Common myeloid progenitor, CD34-positive (primary cell): Measurements from ENCODE around the gene S100A8.
A peak's percentile ranks its signal among the peaks of the same experiment; 100 is the strongest.
"Not testable (repeated sequence)": the region's sequence is repeated elsewhere in the genome, so short reads cannot be mapped to it uniquely, and the experiment has no call there.

ENCODE experiments used
- CTCF ChIA-PET: fragments of 350-600 bp; sonication (Branson Sonifier 250); formaldehyde crosslinking; loops from one replicate; lab custom pipeline; 2021; ENCODE audit warnings: antibody characterized with exemption; lab: Charles Lee
- POLR2A ChIA-PET: fragments of 350-600 bp; sonication (Branson Sonifier 250); formaldehyde crosslinking; loops from one replicate; lab custom pipeline; 2021; ENCODE audit warnings: antibody characterized with exemption; lab: Charles Lee
- DNase-seq, 3 donors: peaks; one replicate each; pipeline versions ENCODE4 v3.0.0 to v3.0.0-alpha.2; 2013
- H3K27ac ChIP-seq, 2 experiments: 1 replicate in 1 of 2; 2 replicates in 1 of 2; pipeline ENCODE4 v1.7.0; 2013; ENCODE audit warnings: inconsistent platforms in 2 of 2, low read length in 2 of 2, mild to moderate bottlenecking in 2 of 2, low read depth in 1 of 2, moderate library complexity in 1 of 2; ENCODE audit not compliant: severe bottlenecking in 2 of 2, insufficient read depth in 1 of 2, poor library complexity in 1 of 2
- H3K27me3 ChIP-seq, 5 experiments: replicated peaks in 2 of 5; 1 replicate in 3 of 5; 2 replicates in 2 of 5; pipeline versions ENCODE4 v1.6.1 to v1.7.0; 2013; ENCODE audit warnings: low read length in 4 of 5, mild to moderate bottlenecking in 2 of 5, moderate library complexity in 2 of 5, inconsistent platforms in 1 of 5; ENCODE audit not compliant: insufficient read depth in 5 of 5, control insufficient read depth in 4 of 5
- H3K36me3 ChIP-seq, 4 experiments: 1 replicate in 2 of 4; 2 replicates in 2 of 4; pipeline versions ENCODE4 v1.6.1 to v1.7.0; 2013; ENCODE audit warnings: low read length in 3 of 4, control low read depth in 1 of 4, mild to moderate bottlenecking in 1 of 4; ENCODE audit not compliant: control insufficient read depth in 4 of 4, insufficient read depth in 4 of 4
- H3K4me1 ChIP-seq, 4 experiments: 1 replicate in 3 of 4; 2 replicates in 1 of 4; pipeline versions ENCODE4 v1.6.1 to v1.7.1; 2013; ENCODE audit warnings: low read length in 3 of 4, mild to moderate bottlenecking in 3 of 4, control low read depth in 1 of 4, inconsistent platforms in 1 of 4, moderate library complexity in 1 of 4; ENCODE audit not compliant: control insufficient read depth in 4 of 4, insufficient read depth in 4 of 4; ENCODE audit errors: control extremely low read depth in 1 of 4
- H3K4me3 ChIP-seq, 7 experiments: 1 replicate in 4 of 7; 2 replicates in 3 of 7; pipeline versions ENCODE4 v1.5.1 to v1.7.0; 2013; ENCODE audit warnings: mild to moderate bottlenecking in 7 of 7, low read length in 6 of 7, moderate library complexity in 6 of 7, inconsistent platforms in 2 of 7, low read depth in 2 of 7, control low read depth in 1 of 7; ENCODE audit not compliant: insufficient read depth in 4 of 7, control insufficient read depth in 1 of 7; ENCODE audit errors: extremely low read depth in 1 of 7
- H3K9me3 ChIP-seq, 5 experiments: 1 replicate in 4 of 5; 2 replicates in 1 of 5; pipeline versions ENCODE4 v1.6.1 to v1.7.1; 2013; ENCODE audit warnings: low read length in 4 of 5, mild to moderate bottlenecking in 2 of 5, inconsistent platforms in 1 of 5, low read depth in 1 of 5, moderate library complexity in 1 of 5; ENCODE audit not compliant: control insufficient read depth in 4 of 5, insufficient read depth in 2 of 5; ENCODE audit errors: control extremely low read depth in 1 of 5
- WGBS: methylation state at CpG from one replicate; pipeline ENCODE4 v1.1.5; 2013; ENCODE audit not compliant: insufficient coverage; 5-methylcytosine and 5-hydroxymethylcytosine counted together

Gene S100A8

DNA sequence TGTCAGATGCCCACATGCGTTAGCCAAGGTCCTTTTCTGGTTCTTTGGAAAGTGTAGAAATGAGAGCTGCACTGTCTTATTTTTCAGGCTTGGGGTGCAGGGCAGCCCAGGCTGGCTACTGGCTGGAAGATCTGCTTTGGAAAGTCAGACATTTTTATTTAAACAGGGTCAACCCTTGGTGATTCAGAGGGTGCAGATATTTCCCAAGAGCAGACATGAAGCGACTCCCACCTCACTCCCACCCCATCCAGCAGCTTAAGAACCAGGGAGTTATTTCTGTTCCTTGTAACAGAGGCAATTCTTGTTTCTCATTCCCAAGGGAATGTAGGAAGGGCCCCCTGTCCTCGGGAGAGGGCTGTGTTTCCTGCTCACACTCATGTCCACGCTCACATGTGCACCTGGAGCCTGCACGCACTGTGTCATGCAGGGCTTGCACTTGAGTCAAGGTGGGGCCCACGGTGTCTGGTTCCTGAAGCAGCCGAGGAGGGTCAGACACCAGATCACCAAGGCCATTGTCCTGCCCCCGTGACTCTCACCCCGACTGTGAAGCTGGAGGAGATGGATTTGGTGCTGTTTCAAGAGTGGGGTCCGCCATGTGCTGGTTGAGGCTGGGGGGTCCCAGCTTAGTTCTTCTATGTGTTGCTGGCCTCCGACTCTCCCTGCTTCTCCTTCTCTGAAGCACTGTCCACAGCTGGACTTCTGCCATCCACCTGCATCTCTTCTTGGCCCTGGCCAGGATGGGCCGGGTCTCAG is 26.4 kb upstream of the S100A8 start:
- no peaks in the 10 kb centered on the region for H3K36me3 ChIP-seq
- no peak for DNase-seq
- CTCF ChIA-PET = no interaction called here
- 91% methylated on average over 10 of the region's 12 CpGs for WGBS
- H3K27me3 ChIP-seq = peaks cover 0 to 14% (median 0%) of the 10 kb centered on the region in 5 experiments
- H3K4me3 ChIP-seq = no peak overlapping the region
- POLR2A ChIA-PET = no interaction called here
- no peaks in the 10 kb centered on the region for H3K4me1 ChIP-seq
- no peaks in the 10 kb centered on the region for H3K9me3 ChIP-seq
- H3K27ac ChIP-seq = no peak overlapping the region

DNA sequence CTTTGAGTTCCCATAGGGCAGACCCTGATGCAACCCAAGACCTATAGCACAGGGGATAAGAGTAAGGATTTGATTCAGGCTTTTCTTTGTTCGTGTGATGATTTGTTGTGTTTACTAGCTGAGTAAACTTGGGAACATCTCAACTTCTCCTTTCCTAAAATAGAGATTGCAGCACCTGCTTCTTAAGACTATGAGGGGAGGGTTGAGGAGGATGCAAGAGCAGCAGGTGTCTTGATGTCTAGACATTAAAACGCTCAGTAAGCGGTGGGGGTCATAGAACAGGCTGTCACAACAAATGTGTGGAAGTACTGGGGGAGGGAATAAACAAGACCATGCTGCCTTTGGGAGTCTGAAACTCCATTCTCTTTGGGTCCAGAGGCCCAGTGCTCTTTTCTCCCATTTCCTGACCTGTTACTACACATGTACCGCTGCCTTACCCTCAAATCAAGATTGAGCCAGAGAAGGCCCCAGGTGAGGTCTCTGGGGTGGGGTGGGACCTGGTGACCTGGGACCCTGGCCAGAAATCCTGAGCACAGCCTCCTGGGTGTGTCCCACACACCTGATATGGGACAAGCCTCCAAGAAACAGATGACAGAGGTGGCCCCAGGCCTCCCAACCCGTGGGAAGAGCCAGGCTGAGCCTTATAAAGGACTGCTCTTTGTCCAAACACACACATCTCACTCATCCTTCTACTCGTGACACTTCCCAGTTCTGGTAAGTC is 25.1 kb upstream of the S100A8 start, which contains the start of gene S100A7A:
Gene S100A7A (plus strand): TSS at position 671 of the 721 bp plus-strand sequence. CDS start 1,563 bp downstream, outside the sequence.
- Histone ChIP-seq H3K27me3 (peaks cover 0 to 14% (median 0%) of the 10 kb centered on the region in 5 experiments), H3K36me3 (no peaks in the 10 kb centered on the region), H3K4me1 (no peaks in the 10 kb centered on the region), H3K27ac (no peak within 1 kb of the TSS), H3K9me3 (no peaks in the 10 kb centered on the region), H3K4me3 (no peak within 1 kb of the TSS)
- POLR2A ChIA-PET = no interaction called here
- no peak for DNase-seq
- WGBS = 84% methylated on average over 5 of the region's 6 CpGs
- CTCF ChIA-PET = interaction anchor here (1.2 kb wide), 1 partner anchor 11 kb away, joined by 3 read pairs; no protein-coding TSS in a partner anchor

DNA sequence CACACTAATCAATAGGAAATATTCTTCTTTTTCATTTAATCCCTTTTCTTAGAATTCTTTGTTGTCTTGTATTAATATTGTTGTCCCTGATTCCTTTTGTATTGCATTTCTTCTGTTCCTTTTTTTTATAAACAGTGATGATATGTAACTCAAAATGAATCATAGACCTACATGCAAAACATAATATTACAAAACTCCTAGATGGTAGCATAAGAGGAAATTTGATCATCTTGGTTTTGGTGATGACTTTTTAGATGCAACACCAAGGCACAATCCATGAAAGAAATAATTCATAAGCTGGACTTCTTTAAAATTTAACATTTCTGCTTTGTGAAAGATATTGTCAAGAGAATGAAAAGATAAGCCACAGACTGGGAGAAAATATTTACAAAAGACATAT is 23.1 kb upstream of the S100A8 start:
- H3K4me3 ChIP-seq, H3K27me3 ChIP-seq, CTCF ChIA-PET, H3K4me1 ChIP-seq, H3K27ac ChIP-seq, DNase-seq, H3K9me3 ChIP-seq, POLR2A ChIA-PET, H3K36me3 ChIP-seq: not testable (repeated sequence)

DNA sequence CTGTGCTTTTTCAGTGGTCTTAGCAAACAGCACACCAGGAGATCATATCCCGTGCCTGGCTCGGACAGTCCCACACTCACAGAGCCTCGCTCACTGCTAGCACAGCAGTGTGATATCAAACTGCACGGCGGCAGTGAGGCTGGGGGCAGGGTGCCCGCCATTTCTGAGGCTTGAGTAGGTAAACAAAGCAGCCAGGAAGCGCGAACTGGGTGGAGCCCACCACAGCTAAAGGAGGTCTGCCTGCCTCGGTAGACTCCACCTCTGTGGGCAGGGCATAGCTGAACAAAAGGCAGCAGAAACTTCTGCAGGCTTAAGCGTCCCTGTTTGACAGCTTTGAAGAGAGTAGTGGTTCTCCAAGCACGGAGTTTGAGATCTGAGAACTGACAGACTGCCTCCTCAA is 16.4 kb upstream of the S100A8 start:
- CTCF ChIA-PET = interaction anchor here (1.1 to 7.8 kb wide), 6 partner anchors 11 to 88 kb away, joined by 3 to 97 read pairs (median 6); partner anchors contain the start of genes S100A8 and S100A9
- POLR2A ChIA-PET = not testable (repeated sequence)
- 67% methylated on average over 8 of the region's 11 CpGs for WGBS

DNA sequence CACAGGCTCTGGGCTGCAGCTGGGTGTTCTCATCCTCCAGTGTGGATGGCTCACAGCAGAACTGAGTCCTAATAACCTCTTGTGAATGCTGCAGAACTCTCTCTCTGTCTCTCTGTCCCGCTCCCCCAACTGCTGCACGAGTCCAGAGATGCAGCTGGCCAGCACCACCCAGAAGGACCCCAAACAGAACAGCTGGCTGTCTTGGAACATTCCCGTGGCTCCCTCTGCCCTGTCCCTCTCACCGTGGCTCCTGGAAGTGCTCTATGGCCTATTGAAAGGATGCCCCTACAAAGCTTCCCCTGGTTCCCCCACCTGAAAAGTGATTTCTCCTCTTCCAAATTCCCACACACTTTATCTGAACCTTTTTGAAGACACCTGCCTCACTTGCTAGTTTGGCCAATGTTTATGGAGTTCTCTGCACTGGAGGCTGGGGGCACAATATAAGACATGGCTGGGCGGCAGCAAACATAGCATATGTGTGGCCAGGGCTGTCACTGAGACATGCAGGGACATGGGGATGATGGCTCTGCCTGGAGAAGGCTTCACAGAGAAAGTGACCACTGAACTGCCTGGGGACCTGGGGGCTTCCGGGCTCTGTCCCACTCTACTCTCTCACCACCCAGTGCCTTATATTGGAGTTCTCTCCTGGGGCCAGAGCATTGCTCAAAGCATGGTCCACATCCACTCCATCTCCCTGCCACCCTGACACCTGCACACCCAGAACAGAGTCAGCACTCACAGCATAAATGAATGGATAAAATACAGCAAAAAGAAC is 15.1 kb upstream of the S100A8 start:
- CTCF ChIA-PET = interaction anchor here (1.2 to 7.8 kb wide), 4 partner anchors 10 to 52 kb away, joined by 4 to 97 read pairs (median 6); partner anchors contain the start of genes S100A8 and S100A9
- H3K36me3 ChIP-seq, POLR2A ChIA-PET, H3K9me3 ChIP-seq, H3K27ac ChIP-seq, H3K4me1 ChIP-seq, H3K27me3 ChIP-seq, DNase-seq, H3K4me3 ChIP-seq: not testable (repeated sequence)
- 87% methylated on average over 3 of the region's 6 CpGs for WGBS

More for the DNA sequence above, 16.4 kb upstream of the S100A8 start:
- H3K9me3 ChIP-seq, H3K4me3 ChIP-seq, H3K27ac ChIP-seq, DNase-seq, H3K27me3 ChIP-seq, H3K4me1 ChIP-seq, H3K36me3 ChIP-seq: not testable (repeated sequence)

DNA sequence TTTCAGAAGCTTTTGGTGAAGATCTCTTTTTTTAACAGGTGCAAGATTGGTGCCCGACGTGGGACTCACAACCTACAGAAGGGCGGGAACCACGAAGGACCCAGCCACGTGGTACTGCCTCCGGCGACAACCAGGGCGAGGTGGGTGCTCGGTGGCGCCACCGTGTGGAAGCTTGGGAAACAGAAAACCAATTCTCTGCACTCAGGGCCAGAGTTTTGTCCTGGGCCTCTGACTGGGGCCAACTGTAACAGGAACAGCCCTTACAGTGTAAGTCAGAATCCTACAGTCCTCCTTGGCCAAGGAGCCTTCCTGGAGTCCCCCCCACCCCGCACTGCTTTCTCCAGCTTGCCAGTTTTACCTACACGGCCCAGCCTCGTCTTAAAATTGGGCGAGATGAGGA is 13.9 kb upstream of the S100A8 start:
- no peak overlapping the region for H3K27ac ChIP-seq
- DNase-seq = peak; percentile 50 to 75 (median 72)
- CTCF ChIA-PET = interaction anchor here (1.1 to 7.8 kb wide), 4 partner anchors 11 to 56 kb away, joined by 3 to 97 read pairs (median 4); partner anchors contain the start of genes PGLYRP4 and S100A9
- no peaks in the 10 kb centered on the region for H3K9me3 ChIP-seq
- peaks cover 0 to 4% (median 3%) of the 10 kb centered on the region in 5 experiments for H3K27me3 ChIP-seq
- no peak overlapping the region for H3K4me3 ChIP-seq
- no peaks in the 10 kb centered on the region for H3K4me1 ChIP-seq
- H3K36me3 ChIP-seq = no peaks in the 10 kb centered on the region
- POLR2A ChIA-PET = no interaction called here
- WGBS = 36% methylated on average over 15 of the region's 15 CpGs
